IMR-90 (cell line): ENCODE measurements around the gene CPNE1. TPM values are rescaled to one million over a fixed set of nuclear protein-coding genes. Genes with fewer than 3 reads are reported as not detected.

ENCODE experiments used
- ATAC-seq: fragments of 200-7000 bp; cut with Tn5 transposase; 2 replicates; pipeline ENCODE4 v1.9.1; 2020; ENCODE audit warnings: low read depth, mild to moderate bottlenecking, moderate library complexity
- BruUV-seq: library from RNA; stranded (reverse); fragments of 400-500 nt; replicated peaks from 2 replicates; lab custom pipeline; 2021; lab: Mats Ljungman, UMichigan
- CTCF ChIA-PET: fragments of 300-600 bp; formaldehyde crosslinking; extraction: SDS; loops from one replicate; lab custom pipeline; 2021; ENCODE audit warnings: antibody characterized with exemption; lab: Yijun Ruan, JAX
- POLR2A ChIA-PET: fragments of 300-600 bp; sonication (Branson Sonifier 250); formaldehyde crosslinking; loops from one replicate; lab custom pipeline; 2022; ENCODE audit warnings: antibody characterized with exemption; ENCODE audit not compliant: unreplicated experiment; lab: Charles Lee
- DNase-seq: peaks from one replicate; pipeline ENCODE4 v3.0.0; 2013
- H2AFZ ChIP-seq: replicated peaks from 2 replicates; pipeline ENCODE3; 2013; ENCODE audit warnings: low read length, mild to moderate bottlenecking; ENCODE audit not compliant: poor library complexity
- H2AK5ac ChIP-seq: 2 replicates; pipeline ENCODE4 v1.6.1; 2013; ENCODE audit warnings: low read depth, low read length, inconsistent platforms
- H2AK9ac ChIP-seq: replicated peaks from 2 replicates; pipeline ENCODE3; 2013; ENCODE audit warnings: mild to moderate bottlenecking, low read depth, low read length, moderate library complexity; ENCODE audit not compliant: poor library complexity
- H2BK120ac ChIP-seq: 2 replicates; pipeline ENCODE4 v1.6.1; 2013; ENCODE audit warnings: low read depth, low read length, inconsistent platforms
- H2BK15ac ChIP-seq: 3 replicates; pipeline ENCODE4 v1.6.1; 2013; ENCODE audit warnings: low read depth, low read length, inconsistent platforms
- H2BK20ac ChIP-seq: 2 replicates; pipeline ENCODE4 v1.6.1; 2013; ENCODE audit warnings: low read depth, mild to moderate bottlenecking, inconsistent platforms, low read length, moderate library complexity
- H2BK5ac ChIP-seq: 2 replicates; pipeline ENCODE4 v1.6.1; 2013; ENCODE audit warnings: mild to moderate bottlenecking, low read depth, low read length, inconsistent platforms; ENCODE audit not compliant: poor library complexity, severe bottlenecking
- H3K14ac ChIP-seq: replicated peaks from 2 replicates; pipeline ENCODE4 v1.6.1; 2013; ENCODE audit warnings: low read depth, low read length, inconsistent platforms
- H3K18ac ChIP-seq: 2 replicates; pipeline ENCODE4 v1.6.1; 2013; ENCODE audit warnings: low read depth, low read length, control low read depth
- H3K23ac ChIP-seq: 2 replicates; pipeline ENCODE4 v1.6.1; 2013; ENCODE audit warnings: low read depth, low read length, inconsistent platforms
- H3K27ac ChIP-seq: 2 replicates; pipeline ENCODE4 v1.5.1; 2013; ENCODE audit warnings: mild to moderate bottlenecking, control low read depth, low read length; ENCODE audit not compliant: insufficient read depth
- H3K27me3 ChIP-seq: 2 replicates; pipeline ENCODE4 v1.6.1; 2013; ENCODE audit warnings: low read length; ENCODE audit not compliant: control insufficient read depth, insufficient read depth
- H3K36me3 ChIP-seq: 2 replicates; pipeline ENCODE4 v1.6.1; 2013; ENCODE audit warnings: low read length, mixed read lengths; ENCODE audit not compliant: control insufficient read depth, insufficient read depth
- H3K4ac ChIP-seq: 2 replicates; pipeline ENCODE4 v1.6.1; 2013; ENCODE audit warnings: low read depth, low read length, inconsistent platforms
- H3K4me1 ChIP-seq: 2 replicates; pipeline ENCODE4 v1.6.1; 2013; ENCODE audit warnings: low read length, mixed read lengths; ENCODE audit not compliant: control insufficient read depth, insufficient read depth
- H3K4me2 ChIP-seq: 2 replicates; pipeline ENCODE4 v1.6.1; 2013; ENCODE audit warnings: low read depth, mild to moderate bottlenecking, control low read depth, low read length, moderate library complexity
- H3K4me3 ChIP-seq: 2 replicates; pipeline ENCODE4 v1.5.1; 2013; ENCODE audit warnings: low read depth, mild to moderate bottlenecking, control low read depth, low read length, moderate library complexity; ENCODE audit not compliant: insufficient read depth
- H3K56ac ChIP-seq: 2 replicates; pipeline ENCODE4 v1.6.1; 2013; ENCODE audit warnings: low read length, inconsistent platforms; ENCODE audit not compliant: insufficient read depth; ENCODE audit errors: extremely low read depth
- H3K79me1 ChIP-seq, 2 experiments: 2 replicates each; pipeline ENCODE4 v1.6.1; 2013; ENCODE audit warnings: low read length in 2 of 2, inconsistent platforms in 1 of 2, low read depth in 1 of 2
- H3K9ac ChIP-seq: 2 replicates; pipeline ENCODE4 v1.6.1; 2013; ENCODE audit warnings: low read depth, low read length, control low read depth
- H3K9me1 ChIP-seq: 2 replicates; pipeline ENCODE4 v1.6.1; 2013; ENCODE audit warnings: low read length, inconsistent platforms; ENCODE audit not compliant: insufficient read depth
- H3K9me3 ChIP-seq: 2 replicates; pipeline ENCODE4 v1.6.1; 2013; ENCODE audit warnings: low read length; ENCODE audit not compliant: control insufficient read depth, insufficient read depth
- H4K20me1 ChIP-seq: 2 replicates; pipeline ENCODE4 v1.6.1; 2013; ENCODE audit warnings: low read length, inconsistent platforms; ENCODE audit not compliant: insufficient read depth
- H4K5ac ChIP-seq: 2 replicates; pipeline ENCODE4 v1.6.1; 2013; ENCODE audit warnings: mild to moderate bottlenecking, low read depth, low read length, control low read depth
- H4K8ac ChIP-seq, 2 experiments: 2 replicates each; pipeline ENCODE4 v1.6.1; 2013; ENCODE audit warnings: low read depth in 2 of 2, low read length in 2 of 2, control low read depth in 1 of 2, inconsistent platforms in 1 of 2
- H4K91ac ChIP-seq: 2 replicates; pipeline ENCODE4 v1.6.1; 2013; ENCODE audit warnings: low read depth, low read length, inconsistent platforms; ENCODE audit not compliant: insufficient read depth
- CEBPB ChIP-seq: IDR thresholded peaks from 2 replicates; pipeline ENCODE4 v1.6.1; 2012; ENCODE audit warnings: low read depth, low read length, improper control_type of control experiment
- MAZ ChIP-seq: IDR thresholded peaks from 2 replicates; pipeline ENCODE4 v1.6.1; 2012; ENCODE audit warnings: low read depth, mild to moderate bottlenecking, low read length, improper control_type of control experiment, moderate library complexity, borderline replicate concordance
- NFE2L2 ChIP-seq: fragments of 150-350 bp; IDR thresholded peaks from 2 replicates; pipeline ENCODE4 v1.6.1; 2016; ENCODE audit warnings: low read depth, mild to moderate bottlenecking, low read length
- POLR2A ChIP-seq: IDR thresholded peaks from 2 replicates; pipeline ENCODE4 v1.6.1; 2012; ENCODE audit warnings: mild to moderate bottlenecking, low read depth, low read length
- RCOR1 ChIP-seq: IDR thresholded peaks from 2 replicates; pipeline ENCODE4 v1.6.1; 2012; ENCODE audit warnings: mild to moderate bottlenecking, low read length, improper control_type of control experiment; ENCODE audit not compliant: insufficient replicate concordance
- SMC3 ChIP-seq: fragments of 150-350 bp; IDR thresholded peaks from 2 replicates; pipeline ENCODE4 v1.6.1; 2016; ENCODE audit warnings: low read depth, mild to moderate bottlenecking, antibody characterized with exemption, low read length, moderate library complexity
- WGBS, 2 experiments: methylation state at CpG; one replicate each; pipeline versions ENCODE4 v1.1.5 to v1.1.7; 2013; ENCODE audit warnings: missing lambda C conversion rate in 2 of 2; ENCODE audit not compliant: insufficient read length in 1 of 2; ENCODE audit errors: extremely low coverage in 2 of 2; 5-methylcytosine and 5-hydroxymethylcytosine counted together
- dilution Hi-C: fragments of 300-500 bp; cut with HindIII; formaldehyde crosslinking; loops from one replicate; pipeline ENCODE4 v1.14.3; 2018; ENCODE audit warnings: low sequenced_read_pairs; ENCODE audit not compliant: unreplicated experiment
- in situ Hi-C: fragments of 300-500 bp; cut with MboI; formaldehyde crosslinking; loops from 3 replicates; pipeline ENCODE4 v1.14.3; 2019; ENCODE audit warnings: low sequenced_read_pairs, inconsistent platforms, mixed read lengths
- intact Hi-C: fragments of 100-400 bp; cut with micrococcal nuclease; formaldehyde crosslinking; loops from 2 replicates; pipeline ENCODE4 v1.10.0; 2022
- polyA plus RNA-seq, 3 experiments: library from polyadenylated mRNA; depleted of rRNA; stranded (reverse); fragments of >200 nt; gene quantifications; 2 replicates each; pipeline ENCODE4 v1.2.3, GENCODE V29; 2012; ENCODE audit warnings: low replicate concordance in 1 of 3
- total RNA-seq: library from RNA; depleted of rRNA; stranded (reverse); fragments of >200 nt; gene quantifications from 2 replicates; pipeline ENCODE4 v1.2.3, GENCODE V29; 2012
- TF ChIP-seq, protein P1 (sequence below): fragments of 150-350 bp; IDR thresholded peaks from 2 replicates; pipeline ENCODE4 v1.6.1; 2016; ENCODE audit warnings: low read depth, mild to moderate bottlenecking, low read length, moderate library complexity, borderline replicate concordance

Gene CPNE1
- total and polyA plus RNA-seq, 2 of the 4 experiments (the other 2 are of a cell fraction) = 163 to 165 TPM

DNA sequence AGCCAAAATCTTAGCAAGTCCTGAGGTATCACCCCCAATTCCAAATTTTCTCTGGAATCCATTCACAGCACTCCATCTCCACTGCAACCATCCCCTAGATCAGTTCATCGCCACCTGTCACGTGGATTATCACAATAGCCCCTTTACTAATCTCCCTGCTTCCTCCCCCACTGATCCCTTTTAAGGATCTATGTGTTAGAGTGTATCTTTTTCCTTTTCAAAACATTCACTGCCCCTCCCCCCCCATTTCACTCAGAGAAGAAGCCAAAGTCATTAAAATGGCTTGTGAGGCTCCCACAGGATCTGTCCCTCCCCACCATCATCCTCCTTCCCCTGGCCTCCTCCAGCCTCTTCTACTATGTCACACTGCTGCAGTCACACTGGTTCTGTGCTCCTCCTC, 67.5 kb downstream of the CPNE1 start:
- DNase-seq (no peak), ATAC-seq (no peak)
- CTCF ChIA-PET = no interaction called here
- no peak overlapping the region for H3K14ac ChIP-seq
- H4K5ac ChIP-seq = no peak overlapping the region
- H2AFZ ChIP-seq = no peak overlapping the region
- H3K4me1 ChIP-seq = peaks cover 3% of the 10 kb centered on the region
- no peak overlapping the region for H3K4me3 ChIP-seq
- no CpG with 5 or more reads among the region's 2 CpGs for WGBS, 2 experiments
- H3K9me1 ChIP-seq = no peaks in the 10 kb centered on the region
- no peak overlapping the region for H2BK15ac ChIP-seq
- no peak overlapping the region for H3K56ac ChIP-seq
- H2AK5ac ChIP-seq = no peak overlapping the region
- in situ Hi-C loops (no loop called here), dilution Hi-C loops (no loop called here), intact Hi-C loops (no loop called here)
- H3K18ac ChIP-seq = no peak overlapping the region
- no peak overlapping the region for H3K23ac ChIP-seq
- no peaks in the 10 kb centered on the region for H3K79me1 ChIP-seq
- H3K36me3 ChIP-seq = no peaks in the 10 kb centered on the region
- no peak overlapping the region for H3K4me2 ChIP-seq
- H4K20me1 ChIP-seq = no peaks in the 10 kb centered on the region; the same call in 1 of the 2 replicates
- no peak overlapping the region for H2AK9ac ChIP-seq
- no peak overlapping the region for H3K27ac ChIP-seq
- H3K27me3 ChIP-seq = peaks cover 48% of the 10 kb centered on the region
- TF ChIP-seq POLR2A (no peak), RCOR1 (no peak), SMC3 (no peak), CEBPB (no peak), NFE2L2 (no peak), MAZ (no peak)
- TF ChIP-seq, protein P1, sequence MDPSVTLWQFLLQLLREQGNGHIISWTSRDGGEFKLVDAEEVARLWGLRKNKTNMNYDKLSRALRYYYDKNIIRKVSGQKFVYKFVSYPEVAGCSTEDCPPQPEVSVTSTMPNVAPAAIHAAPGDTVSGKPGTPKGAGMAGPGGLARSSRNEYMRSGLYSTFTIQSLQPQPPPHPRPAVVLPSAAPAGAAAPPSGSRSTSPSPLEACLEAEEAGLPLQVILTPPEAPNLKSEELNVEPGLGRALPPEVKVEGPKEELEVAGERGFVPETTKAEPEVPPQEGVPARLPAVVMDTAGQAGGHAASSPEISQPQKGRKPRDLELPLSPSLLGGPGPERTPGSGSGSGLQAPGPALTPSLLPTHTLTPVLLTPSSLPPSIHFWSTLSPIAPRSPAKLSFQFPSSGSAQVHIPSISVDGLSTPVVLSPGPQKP = no peak
- BruUV-seq = no TSS peak
- H2BK120ac ChIP-seq = no peak overlapping the region
- no peak overlapping the region for H4K8ac ChIP-seq
- H3K9me3 ChIP-seq = no peaks in the 10 kb centered on the region
- H3K9ac ChIP-seq = no peak overlapping the region
- no peak overlapping the region for H4K91ac ChIP-seq
- H3K4ac ChIP-seq = no peak overlapping the region
- H2BK20ac ChIP-seq = no peak overlapping the region
- H2BK5ac ChIP-seq = no peak overlapping the region
- POLR2A ChIA-PET = no interaction called here
